HEK293 (cell line): Measurements from ENCODE around the gene PRMT5.

Experiments used
- CTCF ChIA-PET: fragments of 350-600 bp; formaldehyde crosslinking; extraction: SDS; loops from one replicate; lab custom pipeline; 2021; ENCODE audit warnings: antibody characterized with exemption; lab: Yijun Ruan, JAX
- POLR2A ChIA-PET: fragments of 300-600 bp; formaldehyde crosslinking; extraction: SDS; loops from one replicate; lab custom pipeline; 2020; ENCODE audit warnings: antibody characterized with exemption, inconsistent platforms; lab: Yijun Ruan, JAX
- H3K27ac ChIP-seq: fragments of 200-500 bp; sonication (Bioruptor generic); 2 replicates; pipeline ENCODE4 v1.5.1; 2014; ENCODE audit warnings: low read depth, low read length, control low read depth, inconsistent platforms; ENCODE audit errors: extremely low read depth
- H3K36me3 ChIP-seq, 2 experiments: fragments of 200-500 bp in 1 of 2; sonication (Bioruptor generic) in 1 of 2; 1 replicate in 1 of 2; 2 replicates in 1 of 2; pipeline ENCODE4 v1.5.1; 2014 to 2017; ENCODE audit warnings: inconsistent platforms in 2 of 2, low read length in 2 of 2; ENCODE audit not compliant: control insufficient read depth in 2 of 2, insufficient read depth in 1 of 2
- H3K4me1 ChIP-seq: fragments of 200-500 bp; sonication (Bioruptor generic); 2 replicates; pipeline ENCODE4 v1.5.1; 2014; ENCODE audit warnings: mild to moderate bottlenecking, low read length, inconsistent platforms; ENCODE audit not compliant: control insufficient read depth, insufficient read depth
- H3K4me3 ChIP-seq: 2 replicates; pipeline ENCODE4 v1.5.1; 2011; ENCODE audit warnings: low read depth, mild to moderate bottlenecking, control low read depth, low read length, moderate library complexity
- H3K9me3 ChIP-seq: fragments of 200-500 bp; sonication (Bioruptor generic); 2 replicates; pipeline ENCODE4 v1.5.1; 2014; ENCODE audit warnings: low read depth, low read length, inconsistent platforms; ENCODE audit not compliant: control insufficient read depth, insufficient read depth
- CTCF ChIP-seq: fragments of 450-650 bp; formaldehyde crosslinking; IDR thresholded peaks from 2 replicates; pipeline ENCODE4 v1.5.1; 2016; ENCODE audit warnings: missing biosample characterization, missing genetic modification characterization
- INSM2 ChIP-seq: fragments of 450-650 bp; formaldehyde crosslinking; IDR thresholded peaks from 2 replicates; pipeline ENCODE4 v1.5.1; 2016; ENCODE audit warnings: missing biosample characterization, missing genetic modification characterization
- PATZ1 ChIP-seq: fragments of 450-650 bp; formaldehyde crosslinking; IDR thresholded peaks from 2 replicates; pipeline ENCODE4 v1.5.1; 2016; ENCODE audit warnings: missing biosample characterization, missing genetic modification characterization
- WT1 ChIP-seq: fragments of 450-650 bp; formaldehyde crosslinking; IDR thresholded peaks from 2 replicates; pipeline ENCODE4 v1.5.1; 2016; ENCODE audit warnings: missing biosample characterization, missing genetic modification characterization
- ZBTB20 ChIP-seq: fragments of 450-650 bp; formaldehyde crosslinking; IDR thresholded peaks from 2 replicates; pipeline ENCODE4 v1.5.1; 2016; ENCODE audit warnings: missing biosample characterization, missing genetic modification characterization
- ZNF114 ChIP-seq: fragments of 450-650 bp; formaldehyde crosslinking; IDR thresholded peaks from 2 replicates; pipeline ENCODE4 v1.5.0; 2017; ENCODE audit warnings: missing biosample characterization, missing genetic modification characterization
- ZNF157 ChIP-seq: fragments of 450-650 bp; formaldehyde crosslinking; IDR thresholded peaks from 2 replicates; pipeline ENCODE4 v1.5.1; 2016; ENCODE audit warnings: missing biosample characterization, missing genetic modification characterization
- ZNF248 ChIP-seq: fragments of 450-650 bp; formaldehyde crosslinking; IDR thresholded peaks from 2 replicates; pipeline ENCODE4 v1.5.1; 2017; ENCODE audit warnings: missing biosample characterization, missing genetic modification characterization
- ZNF366 ChIP-seq: fragments of 450-650 bp; formaldehyde crosslinking; conservative IDR thresholded peaks from 2 replicates; pipeline ENCODE4 v1.5.1; 2016; ENCODE audit warnings: missing biosample characterization, missing genetic modification characterization
- ZNF37A ChIP-seq: fragments of 450-650 bp; IDR thresholded peaks from 2 replicates; pipeline ENCODE4 v1.5.1; 2018; ENCODE audit warnings: missing biosample characterization, missing genetic modification characterization
- ZNF449 ChIP-seq: fragments of 450-650 bp; formaldehyde crosslinking; IDR thresholded peaks from 2 replicates; pipeline ENCODE4 v1.5.1; 2017; ENCODE audit warnings: missing biosample characterization, mild to moderate bottlenecking, missing genetic modification characterization, moderate library complexity
- ZNF488 ChIP-seq: fragments of 450-650 bp; formaldehyde crosslinking; IDR thresholded peaks from 2 replicates; pipeline ENCODE4 v1.5.1; 2016; ENCODE audit warnings: missing biosample characterization, missing genetic modification characterization
- ZNF514 ChIP-seq: fragments of 450-650 bp; formaldehyde crosslinking; IDR thresholded peaks from 2 replicates; pipeline ENCODE4 v1.5.1; 2016; ENCODE audit warnings: missing biosample characterization, missing genetic modification characterization
- ZNF530 ChIP-seq: fragments of 450-650 bp; formaldehyde crosslinking; IDR thresholded peaks from 2 replicates; pipeline ENCODE4 v1.5.1; 2016; ENCODE audit warnings: low read depth, missing biosample characterization, missing genetic modification characterization
- ZNF571 ChIP-seq: fragments of 450-650 bp; formaldehyde crosslinking; IDR thresholded peaks from 2 replicates; pipeline ENCODE4 v1.5.0; 2017; ENCODE audit warnings: missing biosample characterization, missing genetic modification characterization
- ZNF585B ChIP-seq: fragments of 450-650 bp; formaldehyde crosslinking; IDR thresholded peaks from 2 replicates; pipeline ENCODE4 v1.5.1; 2016; ENCODE audit warnings: missing biosample characterization, missing genetic modification characterization
- ZNF670 ChIP-seq: fragments of 450-650 bp; formaldehyde crosslinking; IDR thresholded peaks from 2 replicates; pipeline ENCODE4 v1.5.1; 2016; ENCODE audit warnings: missing biosample characterization, missing genetic modification characterization, low read depth
- ZNF777 ChIP-seq: fragments of 450-650 bp; formaldehyde crosslinking; IDR thresholded peaks from 2 replicates; pipeline ENCODE4 v1.5.1; 2017; ENCODE audit warnings: missing biosample characterization, missing genetic modification characterization, borderline replicate concordance
- ZSCAN4 ChIP-seq: fragments of 450-650 bp; formaldehyde crosslinking; IDR thresholded peaks from 2 replicates; pipeline ENCODE4 v1.5.1; 2017; ENCODE audit warnings: missing biosample characterization, missing genetic modification characterization

PRMT5 gene

GRCh38 chr14:22977684-22978486 is 48.7 kb upstream of the PRMT5 start (continued):
- no peak for TF ChIP-seq ZNF514 (tag by site-specific recombination)
- no peak for TF ChIP-seq CTCF (tag by site-specific recombination)
- TF ChIP-seq ZNF585B, result no peak
- TF ChIP-seq ZNF530 (tag by site-specific recombination), result no peak
- TF ChIP-seq ZNF37A, result no peak
- TF ChIP-seq ZNF449, result no peak
- no peak for TF ChIP-seq ZNF114 (tag by site-specific recombination)
- TF ChIP-seq ZBTB20 (tag by site-specific recombination), result no peak; the same call in 1 of the 2 replicates
- TF ChIP-seq ZNF670 (tag by site-specific recombination), result no peak
- peak; percentile 98 for TF ChIP-seq PATZ1 (tag by site-specific recombination)
- TF ChIP-seq WT1 (tag by site-specific recombination), result peak; percentile 67

- Histone ChIP-seq H3K9me3 (no peaks in the 10 kb centered on the region), H3K27ac (peak overlapping the region; percentile 51; the same call in 1 of the 2 replicates), H3K4me1 (peaks cover 29% of the 10 kb centered on the region), H3K36me3 (peaks cover 0 to 38% of the 10 kb centered on the region in 2 experiments; a peak in 2 of 3 replicates), H3K4me3 (no peak overlapping the region)
- ChIA-PET POLR2A (interaction anchor here (0.6 to 2.9 kb wide), 17 partner anchors 8 to 211 kb away, joined by 3 to 26 read pairs (median 7); partner anchors contain the start of genes ACIN1, C14orf119, CDH24 and HAUS4), CTCF (interaction anchor here (0.7 to 7.9 kb wide), 11 partner anchors 8 to 118 kb away, joined by 3 to 227 read pairs (median 6); partner anchors contain the start of genes ACIN1, AJUBA, C14orf119 and CDH24)
- TF ChIP-seq ZNF248 (tag by site-specific recombination) (no peak), ZNF449 (no peak), ZNF366 (tag by site-specific recombination) (peak; percentile 94; the same call in 1 of the 2 replicates)
Measured at GRCh38 chr14:22977434-22977683, 48.2 kb upstream of the PRMT5 start.

- peak overlapping the region; percentile 51; the same call in 1 of the 2 replicates for H3K27ac ChIP-seq
- 0 out of 2 replicates have a peak overlapping the region, but pooled peaks have one; percentile 5 for H3K4me3 ChIP-seq
- peaks cover 29% of the 10 kb centered on the region for H3K4me1 ChIP-seq
- no peak for TF ChIP-seq ZNF488 (tag by site-specific recombination)
- no peak for TF ChIP-seq ZNF571 (tag by site-specific recombination)
- no peak for TF ChIP-seq INSM2 (tag by site-specific recombination)
- no peak for TF ChIP-seq ZNF157 (tag by site-specific recombination)
- no peak for TF ChIP-seq ZSCAN4 (tag by site-specific recombination)
- TF ChIP-seq ZNF777 (tag by site-specific recombination), result no peak
Measured at GRCh38 chr14:22976620-22977433, 47.7 kb upstream of the PRMT5 start.

More at GRCh38 chr14:22976620-22977433, 47.7 kb upstream of the PRMT5 start:
- ChIA-PET CTCF (interaction anchor here (0.7 to 7.9 kb wide), 15 partner anchors 9 to 144 kb away, joined by 3 to 227 read pairs (median 4); partner anchors contain the start of genes ACIN1, AJUBA, C14orf119 and CDH24), POLR2A (interaction anchor here (0.6 to 2.9 kb wide), 18 partner anchors 7 to 118 kb away, joined by 3 to 26 read pairs (median 6); partner anchors contain the start of genes ACIN1, C14orf119, CDH24 and HAUS4)
- no peaks in the 10 kb centered on the region for H3K9me3 ChIP-seq
- H3K36me3 ChIP-seq, result peaks cover 0 to 43% of the 10 kb centered on the region in 2 experiments; a peak in 2 of 3 replicates
